MM.1S (cell line): ENCODE results near the gene POLG.

Source experiments
- CTCF ChIP-seq: fragments of 300-600 bp; sonication (generic); IDR thresholded peaks from 2 replicates; pipeline ENCODE4 v1.5.1; 2016; ENCODE audit warnings: antibody characterized with exemption, low read length, mixed read lengths
- EZH2phosphoT487 ChIP-seq: fragments of 300-600 bp; sonication (generic); IDR thresholded peaks from 2 replicates; pipeline ENCODE4 v1.6.1; 2018; ENCODE audit warnings: antibody characterized with exemption, low read length

GRCh38 chr15:89371228-89372044 is 36.8 kb upstream of the POLG start:
- no peak for TF ChIP-seq CTCF
- TF ChIP-seq EZH2phosphoT487: no peak
